GM12874 (cell line): ENCODE results near the gene MKNK2.

Source experiments
- TF ChIP-seq, protein P1 (sequence below): IDR thresholded peaks from 2 replicates; pipeline ENCODE4 v1.5.1; 2011; ENCODE audit warnings: low read depth, mild to moderate bottlenecking, control low read depth, low read length, moderate library complexity; ENCODE audit not compliant: insufficient read depth

MKNK2 gene

GRCh38 chr19:2096480-2097202 lies 45.6 kb upstream of the MKNK2 start, which contains the start of gene IZUMO4:
IZUMO4 (plus strand) TSS chr19:2096915; CDS start chr19:2096946, 31 bp downstream.
- TF ChIP-seq, protein P1, sequence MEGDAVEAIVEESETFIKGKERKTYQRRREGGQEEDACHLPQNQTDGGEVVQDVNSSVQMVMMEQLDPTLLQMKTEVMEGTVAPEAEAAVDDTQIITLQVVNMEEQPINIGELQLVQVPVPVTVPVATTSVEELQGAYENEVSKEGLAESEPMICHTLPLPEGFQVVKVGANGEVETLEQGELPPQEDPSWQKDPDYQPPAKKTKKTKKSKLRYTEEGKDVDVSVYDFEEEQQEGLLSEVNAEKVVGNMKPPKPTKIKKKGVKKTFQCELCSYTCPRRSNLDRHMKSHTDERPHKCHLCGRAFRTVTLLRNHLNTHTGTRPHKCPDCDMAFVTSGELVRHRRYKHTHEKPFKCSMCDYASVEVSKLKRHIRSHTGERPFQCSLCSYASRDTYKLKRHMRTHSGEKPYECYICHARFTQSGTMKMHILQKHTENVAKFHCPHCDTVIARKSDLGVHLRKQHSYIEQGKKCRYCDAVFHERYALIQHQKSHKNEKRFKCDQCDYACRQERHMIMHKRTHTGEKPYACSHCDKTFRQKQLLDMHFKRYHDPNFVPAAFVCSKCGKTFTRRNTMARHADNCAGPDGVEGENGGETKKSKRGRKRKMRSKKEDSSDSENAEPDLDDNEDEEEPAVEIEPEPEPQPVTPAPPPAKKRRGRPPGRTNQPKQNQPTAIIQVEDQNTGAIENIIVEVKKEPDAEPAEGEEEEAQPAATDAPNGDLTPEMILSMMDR, result peak; percentile 61

DNA sequence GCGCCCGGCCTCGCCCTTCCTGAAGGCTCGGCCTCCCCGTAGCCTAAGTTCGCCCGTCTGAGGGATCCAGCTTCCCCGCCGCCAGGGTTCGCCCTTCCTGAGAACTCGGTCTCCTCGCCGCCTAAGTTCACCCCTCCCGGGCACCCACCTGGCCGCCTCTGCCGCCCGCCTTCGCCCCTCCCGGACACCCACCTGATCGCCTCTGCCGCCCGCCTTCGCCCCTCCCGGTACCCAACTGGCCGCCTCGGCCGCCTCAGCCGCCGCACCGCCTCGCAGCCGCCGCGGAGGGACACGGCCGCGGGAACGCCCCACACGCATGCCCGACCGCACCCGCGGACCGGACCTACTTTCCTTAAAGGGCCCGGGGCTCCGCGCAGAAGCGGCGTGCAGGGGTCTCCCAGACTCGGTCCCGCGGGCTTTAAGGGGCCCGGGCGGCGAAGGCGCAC lies 45.0 kb upstream of the MKNK2 start, which contains the start of gene MOB3A:
MOB3A (minus strand) TSS at position 293 of the 446 bp plus-strand sequence. CDS start 17,766 bp downstream, outside the sequence.
- TF ChIP-seq, protein P1, result peak; percentile 49; the same call in 1 of the 2 replicates

GRCh38 chr19:2089727-2090053 lies 38.6 kb upstream of the MKNK2 start:
- TF ChIP-seq, protein P1, result no peak

DNA sequence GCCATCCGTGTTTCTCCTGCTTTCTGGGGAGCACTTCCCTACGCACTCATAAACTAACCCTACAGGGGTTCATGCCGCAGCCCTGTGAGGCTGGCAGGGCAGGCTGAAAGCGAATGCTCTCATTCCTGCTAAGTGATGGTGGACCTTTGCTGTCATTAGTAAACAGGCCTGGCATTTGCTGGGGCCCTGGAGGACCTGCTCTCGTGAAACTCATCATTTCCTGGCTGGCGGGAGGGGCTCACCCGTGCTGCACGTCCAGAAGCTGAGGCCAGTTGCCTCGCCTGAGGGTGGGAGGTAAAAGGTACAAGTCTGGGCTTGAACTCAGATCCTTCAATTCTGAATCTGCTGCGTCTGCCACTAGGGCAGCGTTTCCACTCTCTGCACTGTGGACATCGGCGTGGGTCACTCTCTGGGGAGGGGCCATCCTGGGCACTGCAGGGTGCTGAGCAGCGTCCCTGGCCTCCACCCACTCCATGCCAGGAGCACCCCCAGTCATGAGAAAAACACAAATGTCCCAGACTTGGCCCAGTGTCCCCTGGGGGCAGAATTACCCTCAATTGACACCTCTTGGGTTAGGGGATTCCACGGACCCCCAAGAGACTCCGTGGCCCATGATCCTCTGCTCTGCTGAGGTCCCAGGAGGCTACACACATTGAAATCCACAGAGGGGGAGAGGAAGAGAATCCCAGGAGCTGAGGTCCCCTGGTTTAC lies 38.1 kb upstream of the MKNK2 start:
- TF ChIP-seq, protein P1, result 0 out of 2 replicates have a peak, but pooled peaks have one; percentile 1

GRCh38 chr19:2087621-2088100 lies 36.6 kb upstream of the MKNK2 start:
- TF ChIP-seq, protein P1, result peak; percentile 48

DNA sequence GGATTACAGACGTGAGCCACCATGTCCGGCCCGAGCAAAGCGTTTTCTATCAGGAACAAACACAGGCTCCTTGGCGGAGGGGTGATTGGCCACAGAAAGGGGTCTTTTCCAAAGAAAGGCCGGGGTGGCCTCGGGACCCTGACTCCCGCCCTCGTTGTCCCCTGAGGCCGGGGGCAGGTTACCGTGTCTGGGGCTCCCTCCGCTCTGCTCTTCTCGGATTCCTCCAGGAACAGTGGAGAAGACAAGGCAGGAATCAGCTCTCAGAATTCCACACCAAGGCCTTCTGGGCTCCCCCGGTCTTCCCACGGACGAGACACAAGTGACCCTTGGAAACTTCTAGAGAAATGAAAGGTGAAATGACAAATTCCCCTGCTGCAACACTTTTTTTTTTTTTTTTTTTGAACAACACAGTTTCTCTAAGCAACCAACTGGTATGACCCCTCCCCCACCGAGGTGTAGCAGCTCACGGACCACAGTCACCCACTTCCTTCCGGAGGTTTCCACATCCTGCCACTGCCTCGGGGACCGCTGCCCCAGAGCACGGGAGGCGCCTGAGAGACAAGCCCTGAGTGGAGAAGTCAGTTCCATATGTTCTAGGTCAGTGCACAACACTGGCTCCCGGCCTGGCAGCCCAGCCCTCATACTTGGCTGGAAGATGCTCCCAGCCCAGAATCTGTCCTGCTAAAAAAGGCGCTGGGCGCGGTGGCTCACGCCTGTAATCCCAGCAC lies 34.1 kb upstream of the MKNK2 start:
- TF ChIP-seq, protein P1, result no peak
